Activated naive CD4-positive, alpha-beta T cell treated with anti-CD3 and anti-CD28 coated beads, Interleukin-2, amount 10 ng/mL, durations not matched to agents 7 days and 5 days (primary cell): Measurements from ENCODE around the gene ARID3B.
A peak's percentile ranks its signal among the peaks of the same experiment; 100 is the strongest.
"Not testable (repeated sequence)": the region's sequence is repeated elsewhere in the genome, so short reads cannot be mapped to it uniquely, and the experiment has no call there.

Experiments used
- CTCF ChIA-PET: fragments of 350-600 bp; sonication (Branson Sonifier 250); formaldehyde crosslinking; loops from one replicate; lab custom pipeline; 2021; ENCODE audit warnings: antibody characterized with exemption; lab: Charles Lee
- DNase-seq: peaks from one replicate; pipeline ENCODE4 v3.0.0-alpha.2; 2020
- H3K27ac Mint-ChIP-seq: one replicate; pipeline ENCODE4 v1.8.0; 2021; ENCODE audit warnings: mild to moderate bottlenecking, moderate library complexity, mixed read lengths
- H3K27me3 Mint-ChIP-seq: one replicate; pipeline ENCODE4 v1.8.0; 2021; ENCODE audit warnings: mild to moderate bottlenecking, mixed read lengths
- H3K36me3 Mint-ChIP-seq: one replicate; pipeline ENCODE4 v1.8.0; 2021; ENCODE audit warnings: mixed read lengths
- H3K4me1 Mint-ChIP-seq: one replicate; pipeline ENCODE4 v1.8.0; 2021; ENCODE audit warnings: mixed read lengths
- H3K4me3 Mint-ChIP-seq: one replicate; pipeline ENCODE4 v1.8.0; 2021; ENCODE audit warnings: mild to moderate bottlenecking, moderate library complexity, mixed read lengths
- H3K9me3 Mint-ChIP-seq: one replicate; pipeline ENCODE4 v1.8.0; 2021; ENCODE audit warnings: mixed read lengths

The ARID3B gene

DNA sequence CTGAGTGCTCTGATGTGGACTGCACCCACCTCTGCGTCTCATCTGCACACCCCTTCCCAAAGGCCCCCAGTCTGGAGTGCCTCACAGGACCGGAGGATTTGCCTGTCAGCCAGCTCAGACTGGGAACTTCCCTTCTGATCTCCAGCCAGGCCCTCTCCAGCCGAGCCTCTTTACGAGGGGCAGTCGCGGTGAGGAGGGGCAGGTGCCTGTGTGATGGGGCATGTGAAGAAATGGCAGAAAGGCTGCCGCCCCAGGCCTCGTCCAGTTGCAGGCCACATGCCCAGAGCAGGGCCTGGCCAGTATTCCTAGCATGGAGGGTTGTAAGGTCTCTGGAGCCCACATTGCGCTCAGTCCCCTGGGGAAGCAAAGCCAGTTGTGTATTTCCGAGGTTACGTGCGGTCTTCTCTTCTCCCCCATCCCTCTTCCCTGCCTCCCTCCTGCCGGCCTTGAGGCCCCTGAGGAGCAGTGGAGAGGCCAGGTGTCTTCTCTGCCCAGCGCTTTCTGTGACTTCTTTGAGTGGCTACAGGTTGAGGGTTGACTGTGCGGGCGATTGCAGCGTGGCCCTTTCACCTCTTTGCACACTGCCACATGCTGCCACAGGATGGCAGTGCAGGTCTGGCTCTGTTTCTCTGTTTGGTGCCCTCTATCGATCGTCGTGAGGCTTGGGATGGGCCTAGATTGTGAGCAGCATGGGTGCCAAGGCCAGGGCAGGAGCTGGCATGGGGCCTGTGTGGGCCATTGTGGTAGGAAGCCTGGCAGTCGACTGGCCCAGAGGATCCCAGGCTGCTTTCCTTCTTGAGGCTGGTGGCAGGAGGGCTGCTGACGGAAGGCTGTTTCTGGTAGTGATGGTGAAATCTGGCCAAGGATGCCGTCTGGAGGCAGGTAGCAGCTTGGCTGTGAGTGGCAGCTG is 79.9 kb downstream of the ARID3B start:
- Mint-ChIP-seq H3K4me3 (no peak overlapping the region), H3K9me3 (no peaks in the 10 kb centered on the region), H3K27me3 (no peaks in the 10 kb centered on the region), H3K4me1 (peaks cover 61% of the 10 kb centered on the region), H3K36me3 (peaks cover 75% of the 10 kb centered on the region), H3K27ac (peak overlapping the region; percentile 79)
- CTCF ChIA-PET, result interaction anchor here (0.6 to 15.6 kb wide), 16 partner anchors 10 to 329 kb away, joined by 3 to 197 read pairs (median 4); partner anchors contain the start of gene CYP1A1
- DNase-seq, result peak; percentile 87

- Mint-ChIP-seq H3K9me3 (no peaks in the 10 kb centered on the region), H3K4me3 (no peak overlapping the region), H3K27ac (peak overlapping the region; percentile 37), H3K36me3 (peaks cover 79% of the 10 kb centered on the region), H3K4me1 (peaks cover 65% of the 10 kb centered on the region), H3K27me3 (no peaks in the 10 kb centered on the region)
- CTCF ChIA-PET, result interaction anchor here (0.6 to 15.6 kb wide), 16 partner anchors 11 to 328 kb away, joined by 3 to 197 read pairs (median 4); partner anchors contain the start of gene CYP1A1
- DNase-seq, result no peak
Observed at GRCh38 chr15:74621546-74621920, 80.5 kb downstream of the ARID3B start.

GRCh38 chr15:74621936-74622335 is 80.9 kb downstream of the ARID3B start:
- Mint-ChIP-seq H3K4me3 (no peak overlapping the region), H3K36me3 (peaks cover 79% of the 10 kb centered on the region)
- CTCF ChIA-PET, result interaction anchor here (0.6 to 15.6 kb wide), 12 partner anchors 11 to 328 kb away, joined by 3 to 197 read pairs (median 4); no protein-coding TSS in a partner anchor

DNA sequence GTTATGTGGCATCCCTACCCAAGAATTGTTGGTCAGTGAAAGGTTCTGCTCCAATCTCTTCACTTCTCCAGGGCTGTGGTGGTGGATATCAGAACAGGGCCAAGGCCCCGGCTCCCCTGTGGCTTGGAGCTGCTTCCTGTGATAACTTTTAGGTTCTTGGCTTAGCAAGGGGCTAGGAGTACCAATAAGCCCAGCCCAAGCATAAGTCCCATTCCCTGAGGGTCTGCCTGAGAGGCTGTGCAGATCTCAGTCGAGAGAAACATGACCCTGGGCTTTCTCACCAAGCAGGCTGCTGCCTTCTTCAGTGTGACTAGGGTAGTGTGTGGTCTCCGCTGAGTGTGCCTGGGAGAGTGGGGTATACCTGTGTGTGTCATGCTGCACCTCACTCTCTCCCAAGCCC is 81.7 kb downstream of the ARID3B start:
- Mint-ChIP-seq H3K4me3 (no peak overlapping the region), H3K27me3 (no peaks in the 10 kb centered on the region), H3K27ac (peak overlapping the region; percentile 3), H3K36me3 (peaks cover 82% of the 10 kb centered on the region), H3K4me1 (peaks cover 64% of the 10 kb centered on the region), H3K9me3 (no peaks in the 10 kb centered on the region)
- CTCF ChIA-PET, result interaction anchor here (2.2 to 15.6 kb wide), 2 partner anchors 14 to 146 kb away, joined by 13 to 197 read pairs; no protein-coding TSS in a partner anchor
- DNase-seq, result no peak

More at GRCh38 chr15:74621936-74622335, 80.9 kb downstream of the ARID3B start:
- no peaks in the 10 kb centered on the region for H3K27me3 Mint-ChIP-seq
- peaks cover 65% of the 10 kb centered on the region for H3K4me1 Mint-ChIP-seq
- DNase-seq, result no peak
- no peaks in the 10 kb centered on the region for H3K9me3 Mint-ChIP-seq
- H3K27ac Mint-ChIP-seq, result peak overlapping the region; percentile 37

DNA sequence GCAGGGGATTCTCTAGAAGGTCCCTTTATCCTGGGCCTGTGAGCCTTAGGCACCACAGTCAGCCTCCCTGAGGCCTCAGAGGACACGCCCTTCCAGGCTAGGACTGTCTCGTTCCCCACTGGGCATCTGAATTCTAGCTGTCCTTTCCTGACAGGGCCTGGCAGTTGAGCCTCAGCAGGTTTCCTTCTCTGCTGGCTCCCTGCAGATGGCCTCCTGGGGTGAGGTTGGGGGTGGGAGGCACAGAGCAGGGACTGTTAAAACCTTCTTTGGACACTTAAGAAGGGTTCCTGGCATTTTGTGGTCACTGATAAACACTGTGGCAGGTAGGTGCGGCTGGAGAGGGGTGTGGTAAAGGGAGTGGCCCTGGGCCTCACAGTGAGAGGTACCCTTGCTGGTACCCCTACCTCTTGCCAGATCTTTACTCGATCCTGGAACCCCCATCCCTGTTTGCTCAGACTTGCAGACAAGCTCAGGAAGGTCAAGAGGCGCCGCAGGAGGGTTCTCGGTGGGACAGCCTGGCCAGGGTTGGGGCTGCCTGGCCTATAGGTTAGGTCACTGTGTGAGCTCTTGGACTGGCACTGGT is 83.1 kb downstream of the ARID3B start:
- CTCF ChIA-PET, result interaction anchor here (0.7 to 15.6 kb wide), 3 partner anchors 12 to 278 kb away, joined by 3 to 197 read pairs (median 3); no protein-coding TSS in a partner anchor
- Mint-ChIP-seq H3K4me1 (peaks cover 56% of the 10 kb centered on the region), H3K36me3 (peaks cover 92% of the 10 kb centered on the region), H3K27ac (peak overlapping the region; percentile 67), H3K9me3 (no peaks in the 10 kb centered on the region), H3K4me3 (no peak overlapping the region), H3K27me3 (no peaks in the 10 kb centered on the region)
- no peak for DNase-seq

GRCh38 chr15:74625693-74626092 is 84.7 kb downstream of the ARID3B start:
- Mint-ChIP-seq H3K4me3 (no peak overlapping the region), H3K27me3 (no peaks in the 10 kb centered on the region), H3K27ac (peak overlapping the region; percentile 46), H3K36me3 (peaks cover 84% of the 10 kb centered on the region), H3K4me1 (peaks cover 46% of the 10 kb centered on the region), H3K9me3 (no peaks in the 10 kb centered on the region)
- no peak for DNase-seq
- CTCF ChIA-PET, result interaction anchor here (1.1 to 15.6 kb wide), 3 partner anchors 9 to 143 kb away, joined by 3 to 197 read pairs (median 7); no protein-coding TSS in a partner anchor

- CTCF ChIA-PET, result interaction anchor here (0.7 to 15.6 kb wide), 6 partner anchors 10 to 161 kb away, joined by 3 to 197 read pairs (median 5); no protein-coding TSS in a partner anchor
- Mint-ChIP-seq H3K4me3 (no peak overlapping the region), H3K4me1 (peaks cover 41% of the 10 kb centered on the region), H3K36me3 (peaks cover 78% of the 10 kb centered on the region), H3K27ac (peak overlapping the region; percentile 93), H3K27me3 (no peaks in the 10 kb centered on the region), H3K9me3 (no peaks in the 10 kb centered on the region)
- no peak for DNase-seq
Observed at GRCh38 chr15:74626336-74626735, 85.3 kb downstream of the ARID3B start.

- Mint-ChIP-seq H3K9me3 (no peaks in the 10 kb centered on the region), H3K36me3 (peaks cover 71% of the 10 kb centered on the region), H3K27me3 (no peaks in the 10 kb centered on the region), H3K4me3 (no peak overlapping the region), H3K4me1 (peaks cover 36% of the 10 kb centered on the region), H3K27ac (peak overlapping the region; percentile 93)
- DNase-seq, result no peak
- CTCF ChIA-PET, result interaction anchor here (0.7 to 15.6 kb wide), 5 partner anchors 9 to 160 kb away, joined by 3 to 197 read pairs (median 3); no protein-coding TSS in a partner anchor
Observed at GRCh38 chr15:74626752-74627692, 86.0 kb downstream of the ARID3B start.

DNA sequence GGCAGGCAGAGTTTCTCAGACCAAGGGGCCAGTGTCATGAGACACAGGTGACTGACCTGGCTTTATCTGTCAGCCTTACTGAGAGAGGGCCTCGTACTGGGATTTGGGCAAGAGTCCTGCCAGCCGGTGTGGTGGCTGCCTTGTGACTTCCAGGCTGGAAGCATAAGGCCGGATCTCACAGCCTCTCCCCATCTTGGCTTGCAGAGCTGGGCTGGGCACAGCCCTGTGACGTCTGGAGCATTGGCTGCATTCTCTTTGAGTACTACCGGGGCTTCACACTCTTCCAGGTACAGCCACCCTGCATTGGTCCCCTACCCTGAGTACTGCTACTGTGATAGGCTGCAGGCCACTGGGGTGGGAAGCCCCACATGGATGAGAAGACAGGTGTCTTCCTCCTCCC is 86.7 kb downstream of the ARID3B start:
- no peak for DNase-seq
- CTCF ChIA-PET, result interaction anchor here (1.3 to 12.5 kb wide), 3 partner anchors 141 to 159 kb away, joined by 3 to 347 read pairs (median 8); no protein-coding TSS in a partner anchor
- Mint-ChIP-seq H3K27ac (peak overlapping the region; percentile 93), H3K4me1 (peaks cover 36% of the 10 kb centered on the region), H3K27me3 (no peaks in the 10 kb centered on the region), H3K36me3 (peaks cover 64% of the 10 kb centered on the region), H3K4me3 (no peak overlapping the region), H3K9me3 (no peaks in the 10 kb centered on the region)

DNA sequence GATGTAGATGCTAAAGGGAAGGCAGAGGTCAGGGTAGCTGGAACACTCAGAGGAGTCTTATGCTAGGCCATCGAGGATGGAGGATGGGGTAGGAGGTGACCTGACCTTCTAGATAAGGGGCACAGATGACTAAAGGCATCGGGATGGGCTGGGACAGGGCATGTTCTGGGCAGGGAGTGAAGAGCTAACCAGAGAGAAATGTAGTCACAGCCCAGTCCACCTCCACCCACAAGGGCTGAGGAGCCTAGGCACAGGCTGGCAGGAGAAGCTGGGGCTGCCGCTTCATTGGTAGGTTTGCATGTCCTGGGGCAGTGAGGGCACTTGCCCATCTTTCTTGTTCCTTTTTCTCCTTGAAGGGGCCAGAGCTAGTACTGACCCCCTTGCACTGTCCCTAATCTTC is 87.2 kb downstream of the ARID3B start:
- peaks cover 59% of the 10 kb centered on the region for H3K36me3 Mint-ChIP-seq
- no peak overlapping the region for H3K4me3 Mint-ChIP-seq
- no peaks in the 10 kb centered on the region for H3K9me3 Mint-ChIP-seq
- H3K27ac Mint-ChIP-seq, result peak overlapping the region; percentile 93
- no peak for DNase-seq
- no peaks in the 10 kb centered on the region for H3K27me3 Mint-ChIP-seq
- CTCF ChIA-PET, result interaction anchor here (12.5 kb wide), 1 partner anchor 141 kb away, joined by 347 read pairs; no protein-coding TSS in a partner anchor
- peaks cover 36% of the 10 kb centered on the region for H3K4me1 Mint-ChIP-seq

GRCh38 chr15:74628949-74629348 is 87.9 kb downstream of the ARID3B start:
- Mint-ChIP-seq H3K27ac (peak overlapping the region; percentile 93), H3K36me3 (peaks cover 54% of the 10 kb centered on the region), H3K4me1 (peaks cover 36% of the 10 kb centered on the region), H3K4me3 (no peak overlapping the region), H3K27me3 (no peaks in the 10 kb centered on the region), H3K9me3 (no peaks in the 10 kb centered on the region)
- no peak for DNase-seq
- CTCF ChIA-PET, result interaction anchor here (0.6 to 12.5 kb wide), 2 partner anchors 71 to 141 kb away, joined by 4 to 347 read pairs; no protein-coding TSS in a partner anchor

GRCh38 chr15:74629696-74630095 is 88.7 kb downstream of the ARID3B start:
- Mint-ChIP-seq H3K36me3 (peaks cover 50% of the 10 kb centered on the region), H3K4me1 (peaks cover 33% of the 10 kb centered on the region)
- CTCF ChIA-PET, result interaction anchor here (0.6 to 14.2 kb wide), 5 partner anchors 10 to 257 kb away, joined by 3 to 347 read pairs (median 81); partner anchors contain the start of gene CLK3
- not testable (repeated sequence) for H3K27me3 Mint-ChIP-seq, H3K9me3 Mint-ChIP-seq, H3K4me3 Mint-ChIP-seq, DNase-seq, H3K27ac Mint-ChIP-seq
